ENCODE measurements around the gene GPC3.

Gene GPC3

DNA sequence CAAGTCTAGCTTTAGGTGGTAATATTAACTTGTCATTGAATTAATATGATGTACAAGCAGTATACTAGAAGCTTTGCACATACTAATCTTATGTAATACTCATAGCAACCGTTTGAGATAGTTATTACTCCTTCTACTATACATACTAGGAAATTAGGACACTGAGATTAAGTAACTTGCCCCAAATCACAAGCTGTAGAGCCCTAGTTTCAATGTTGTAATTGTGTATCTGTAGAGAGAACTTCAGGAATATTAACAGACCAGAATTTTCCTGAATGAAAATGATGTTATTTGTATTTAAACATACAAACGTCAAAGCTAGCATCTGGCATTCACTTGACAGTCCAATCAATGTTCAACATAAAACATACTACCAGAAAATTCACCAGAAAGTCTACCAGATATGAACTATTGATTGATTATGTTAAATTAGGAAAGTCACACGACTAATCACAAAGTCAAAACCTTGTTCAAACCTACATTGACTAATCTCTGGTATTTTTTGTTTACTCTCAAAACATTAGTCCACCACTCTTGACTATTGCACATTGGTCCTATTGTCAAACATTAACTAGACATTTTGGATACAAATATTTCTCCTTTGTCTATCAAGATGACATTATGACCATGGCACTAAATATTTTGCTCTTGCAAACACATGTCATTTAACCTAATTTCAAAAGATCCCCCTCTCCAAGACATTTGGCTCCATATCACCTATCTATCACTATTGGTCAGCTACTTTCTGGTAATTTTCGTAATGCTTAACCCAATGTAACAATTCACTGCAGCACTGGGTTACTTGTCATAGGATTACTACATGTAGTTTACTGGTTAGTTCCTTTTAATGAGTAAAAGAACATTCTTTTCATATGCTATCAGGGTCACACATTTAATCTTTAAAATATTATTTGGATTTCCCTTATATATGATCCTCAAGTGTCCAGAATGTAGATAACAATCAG lies 100.7 kb downstream of the GPC3 start:
- no peak for DNase-seq (ENCODE audit: low read depth)

DNA sequence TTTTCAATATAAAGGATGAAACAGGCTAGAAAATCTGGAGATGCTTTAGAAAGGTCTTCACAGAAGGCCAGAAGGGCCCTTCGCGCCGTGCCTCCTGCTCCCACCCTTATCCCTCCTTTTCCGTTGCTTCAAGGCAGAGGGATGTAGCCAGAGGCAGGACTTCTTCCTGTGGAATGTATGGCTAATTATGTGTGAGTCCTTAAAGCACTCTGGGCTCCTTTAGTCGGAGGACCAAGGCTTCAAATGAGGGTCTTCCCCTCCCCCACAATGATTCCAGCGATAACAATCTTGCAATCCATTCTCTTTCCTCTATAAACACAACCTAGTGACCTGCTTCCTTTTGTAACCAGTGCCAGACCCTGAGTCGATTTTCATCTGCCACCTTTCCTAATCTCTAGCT lies 103.5 kb downstream of the GPC3 start:
- DNase-seq (ENCODE audit: low read depth) = no peak

DNA sequence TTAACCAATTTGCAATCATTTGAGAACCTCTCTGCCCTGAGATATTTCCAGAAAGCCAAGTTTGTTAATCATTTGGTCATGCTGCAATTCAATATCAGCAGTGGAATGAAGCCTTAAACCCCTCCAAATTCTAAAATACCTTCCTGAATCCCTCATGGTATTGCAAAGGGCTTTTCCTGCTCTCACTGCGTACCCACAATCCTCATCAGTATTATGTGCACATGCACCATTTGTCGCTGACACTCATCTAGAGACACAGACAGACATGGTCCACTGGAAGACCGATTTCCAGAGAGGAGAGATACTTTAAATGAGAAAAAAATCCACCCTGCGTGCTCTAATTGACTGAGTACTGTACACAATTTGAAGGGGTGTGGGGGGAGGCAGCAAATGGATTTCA lies 104.4 kb downstream of the GPC3 start:
- no peak for DNase-seq (ENCODE audit: low read depth)

DNA sequence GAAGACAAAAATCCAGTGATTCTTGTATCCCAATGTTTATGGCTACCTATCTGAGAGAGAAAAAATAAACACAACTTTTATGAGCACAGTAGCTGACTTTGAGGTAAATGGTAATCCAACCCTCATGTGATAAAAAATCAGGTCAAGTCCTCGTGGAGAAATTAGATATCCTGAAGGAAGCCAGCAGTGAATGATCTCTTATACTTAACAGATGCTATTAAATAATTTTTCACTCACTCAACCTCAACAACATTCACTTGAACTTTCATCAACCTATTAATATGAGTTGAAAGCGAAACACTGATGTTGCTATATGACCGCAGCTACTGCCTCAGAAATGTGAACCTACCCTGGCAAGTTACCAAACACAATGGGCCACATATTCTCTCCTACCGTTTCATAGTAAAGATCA lies 105.4 kb downstream of the GPC3 start:
- DNase-seq (ENCODE audit: low read depth) = no peak

DNA sequence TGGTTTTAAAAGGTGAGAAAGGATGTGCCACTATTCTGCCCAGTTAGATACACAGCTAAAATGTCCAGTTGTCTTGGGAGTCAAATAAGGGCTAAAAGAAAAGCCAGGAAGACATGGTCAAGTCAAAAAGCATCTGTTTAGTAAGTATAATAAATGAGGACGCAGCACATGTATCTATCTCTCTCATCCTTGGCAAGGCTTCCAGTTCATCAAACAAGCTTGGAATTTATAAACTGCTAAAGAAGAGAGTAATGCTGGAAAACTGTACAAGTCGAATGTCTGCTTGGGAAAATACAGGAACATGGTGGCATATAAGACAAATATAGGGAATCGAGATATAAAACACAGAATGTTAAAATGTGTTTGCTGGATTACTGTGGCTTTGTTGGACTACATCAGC lies 106.7 kb downstream of the GPC3 start:
- DNase-seq (ENCODE audit: low read depth) = no peak

DNA sequence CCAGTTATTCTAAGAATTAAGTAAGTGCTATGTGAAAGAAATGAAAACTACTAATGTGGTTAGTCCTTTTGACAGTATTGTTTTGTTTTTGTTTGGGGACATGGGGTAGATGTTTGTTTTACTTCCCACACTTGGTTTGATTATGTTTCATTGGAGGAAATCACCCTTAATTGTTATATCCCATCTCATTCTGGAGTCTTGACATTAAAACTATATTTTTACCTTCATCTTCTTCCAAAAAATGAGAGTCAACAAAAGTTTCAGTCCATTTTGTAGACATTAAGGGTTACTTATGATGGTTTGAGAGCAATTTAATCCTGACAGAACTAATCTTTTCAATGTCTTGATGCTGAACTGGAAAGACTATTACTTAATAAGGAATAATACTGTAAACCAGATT lies 108.7 kb downstream of the GPC3 start:
- no peak for DNase-seq (ENCODE audit: low read depth)

DNA sequence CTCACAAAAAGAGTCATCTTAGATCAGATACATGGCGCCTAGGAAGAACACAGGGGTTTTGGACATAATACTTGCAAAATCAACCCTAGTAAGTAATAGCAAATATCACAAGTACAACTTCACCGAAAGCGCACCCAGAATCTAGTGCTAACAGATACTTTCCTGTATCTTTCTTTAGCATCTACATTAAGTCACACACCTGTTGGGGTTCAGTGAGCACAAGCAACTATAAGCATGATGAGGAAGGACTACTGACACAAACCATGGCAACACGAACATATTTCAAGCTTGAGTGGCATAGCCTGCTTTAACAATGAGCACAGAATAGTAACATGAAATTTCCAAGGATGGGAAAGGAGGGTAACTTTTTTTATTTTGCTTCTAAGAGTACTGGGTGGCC lies 116.1 kb downstream of the GPC3 start:
- DNase-seq (ENCODE audit: low read depth) = no peak

DNA sequence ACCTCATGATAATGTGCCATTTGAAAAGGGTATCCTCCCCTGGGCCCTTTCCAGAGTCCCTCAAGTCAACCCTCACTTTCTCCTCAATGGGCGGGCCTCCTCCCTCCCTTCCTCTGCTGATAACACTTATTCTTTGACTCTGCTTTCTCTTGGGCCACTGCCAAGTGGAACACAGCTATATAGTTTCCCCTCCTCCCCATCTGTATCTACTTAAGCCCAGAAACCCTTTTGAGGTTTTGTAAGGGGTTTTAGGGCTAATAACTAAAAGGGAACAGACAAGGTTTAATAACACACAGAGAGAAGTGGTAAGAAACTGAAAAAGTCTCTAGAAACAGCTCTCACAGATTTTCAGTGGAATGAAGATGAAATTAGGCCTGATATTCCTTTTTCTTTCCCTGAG lies 116.7 kb downstream of the GPC3 start:
- DNase-seq (ENCODE audit: low read depth) = no peak

DNA sequence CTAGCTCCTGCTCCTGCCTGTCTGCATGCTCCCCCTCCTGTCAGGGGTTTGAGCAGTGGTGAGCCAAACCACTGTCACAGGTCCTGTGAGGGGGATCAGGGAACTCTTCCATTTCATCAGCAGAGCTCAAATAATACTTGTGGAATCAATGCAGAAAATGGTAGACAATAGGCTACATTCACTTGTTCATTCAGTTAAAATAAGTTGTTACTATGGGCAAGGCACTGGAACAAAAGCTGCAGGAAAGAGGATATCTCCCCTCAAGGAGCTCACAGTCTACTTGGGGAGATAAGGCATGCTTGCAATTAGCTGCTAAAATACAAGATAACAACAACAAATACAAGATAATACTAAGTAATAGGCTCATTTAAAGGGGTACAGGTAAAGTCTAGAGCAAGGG lies 117.1 kb downstream of the GPC3 start:
- DNase-seq (ENCODE audit: low read depth) = no peak

DNA sequence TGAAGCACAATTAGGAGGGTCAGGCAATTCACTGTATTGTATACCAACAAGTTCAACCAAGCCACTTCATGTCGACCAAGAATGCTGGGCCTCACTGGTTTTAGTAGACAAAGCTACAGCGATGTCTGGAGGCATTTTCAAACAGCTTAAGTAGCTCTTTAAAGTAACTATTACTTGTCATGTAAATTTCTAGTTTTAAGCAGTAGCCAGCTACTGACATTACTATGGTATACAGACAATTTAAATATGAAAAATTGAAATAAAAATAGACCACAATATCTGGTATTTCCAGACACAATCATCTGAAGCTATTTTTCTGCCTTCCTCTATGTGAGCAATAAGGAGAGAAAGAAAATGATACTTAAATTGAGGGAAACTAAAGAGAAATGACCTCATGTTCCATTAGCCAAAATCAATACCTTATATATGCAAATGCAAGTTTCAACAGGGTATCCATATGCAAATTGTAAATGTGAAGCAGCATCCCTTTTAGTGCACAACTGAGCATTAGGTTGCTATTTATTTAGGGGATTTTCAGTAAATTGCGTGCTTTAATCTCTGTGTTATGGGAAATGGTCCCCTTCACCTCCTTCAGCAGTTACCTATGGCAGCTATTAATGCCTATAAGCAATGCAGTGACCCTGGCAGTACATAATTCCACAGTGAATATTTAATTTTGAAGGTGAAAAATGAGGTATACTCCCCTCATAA lies 119.5 kb downstream of the GPC3 start:
- DNase-seq (ENCODE audit: low read depth) = no peak

DNA sequence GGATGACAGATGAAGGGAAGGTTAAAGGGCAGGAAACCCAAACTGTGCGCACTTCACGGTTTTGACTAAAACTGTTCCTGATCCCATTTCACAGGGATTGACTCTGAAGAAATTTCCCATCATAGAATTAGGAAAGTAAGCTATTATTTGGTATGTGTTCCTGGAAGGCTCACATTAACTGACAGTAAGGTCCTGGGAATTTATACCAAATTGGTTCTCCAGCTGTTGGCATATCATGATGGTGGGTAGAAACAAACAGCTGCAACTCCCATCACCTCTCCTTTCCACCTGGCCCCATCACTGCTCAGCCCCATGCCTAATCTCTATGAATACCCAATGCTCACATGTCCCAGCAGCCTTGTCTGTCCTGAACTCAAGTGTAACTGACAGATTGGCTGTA lies 121.2 kb downstream of the GPC3 start:
- DNase-seq (ENCODE audit: low read depth) = no peak

DNA sequence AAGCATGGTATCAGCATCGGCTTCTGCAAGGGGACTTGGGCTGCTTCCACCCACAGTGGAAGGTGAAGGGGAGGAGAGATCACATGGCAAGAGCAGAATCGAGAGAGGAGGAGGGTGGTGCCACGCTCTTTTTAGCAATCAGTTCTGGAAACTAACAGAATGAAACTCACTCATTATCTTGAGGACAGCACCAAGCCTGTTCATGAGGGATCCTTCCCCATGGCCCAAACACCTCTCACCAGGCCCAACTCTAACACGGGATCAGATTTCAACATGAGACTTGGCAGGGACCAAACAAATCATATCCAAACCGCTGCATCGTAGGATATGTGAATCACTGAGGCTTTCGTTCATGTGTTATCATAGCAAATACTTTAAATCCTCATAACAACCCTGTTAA lies 125.5 kb downstream of the GPC3 start:
- DNase-seq (ENCODE audit: low read depth) = no peak

DNA sequence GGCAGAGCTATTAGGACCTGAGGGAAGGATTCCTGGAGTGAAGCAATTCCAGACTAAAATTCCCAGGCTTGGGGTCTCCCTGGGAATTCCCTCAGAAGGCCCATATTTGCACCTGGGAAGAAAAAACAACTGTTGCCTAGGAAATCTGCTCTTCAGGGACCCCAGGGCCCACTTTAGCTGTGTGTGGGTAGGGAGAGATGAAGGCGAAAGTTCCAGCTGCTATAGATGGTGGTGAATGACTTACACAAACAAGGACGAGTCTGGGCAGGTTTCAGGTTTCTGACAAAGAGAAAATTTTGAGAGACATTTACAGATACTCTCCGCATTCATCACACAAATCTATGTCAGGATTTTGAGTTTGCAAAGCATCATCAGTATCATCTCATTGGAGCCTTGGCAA lies 126.1 kb downstream of the GPC3 start:
- no peak for DNase-seq (ENCODE audit: low read depth)

DNA sequence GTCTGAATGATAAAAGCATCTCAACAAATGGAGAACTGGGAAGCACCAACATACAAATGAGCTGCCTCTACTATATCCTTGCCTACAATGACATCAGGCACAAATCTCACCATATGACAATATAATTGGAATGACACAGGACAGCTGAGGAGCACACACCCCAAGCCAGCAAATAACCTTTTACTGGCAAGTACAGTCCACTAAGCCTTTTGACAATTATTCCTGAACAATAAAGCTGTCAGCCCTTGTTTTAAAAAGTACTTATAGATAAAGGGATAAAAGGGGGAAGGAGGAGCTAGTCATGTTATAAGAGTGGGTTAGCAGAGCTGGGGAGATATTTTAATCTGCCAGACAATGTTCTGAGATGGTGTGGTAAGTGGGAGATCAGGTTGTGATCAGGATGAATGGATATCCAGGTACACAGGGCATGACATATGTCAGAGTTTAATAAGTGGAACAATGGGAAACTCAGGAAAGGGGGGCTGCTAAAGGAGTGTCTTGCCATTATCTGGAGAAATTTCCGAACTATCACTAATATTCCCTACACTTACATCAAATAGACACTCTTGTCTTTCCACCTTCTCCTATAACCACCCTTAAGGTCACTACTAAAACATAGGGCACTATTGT lies 127.6 kb downstream of the GPC3 start:
- no peak for DNase-seq (ENCODE audit: low read depth)

DNA sequence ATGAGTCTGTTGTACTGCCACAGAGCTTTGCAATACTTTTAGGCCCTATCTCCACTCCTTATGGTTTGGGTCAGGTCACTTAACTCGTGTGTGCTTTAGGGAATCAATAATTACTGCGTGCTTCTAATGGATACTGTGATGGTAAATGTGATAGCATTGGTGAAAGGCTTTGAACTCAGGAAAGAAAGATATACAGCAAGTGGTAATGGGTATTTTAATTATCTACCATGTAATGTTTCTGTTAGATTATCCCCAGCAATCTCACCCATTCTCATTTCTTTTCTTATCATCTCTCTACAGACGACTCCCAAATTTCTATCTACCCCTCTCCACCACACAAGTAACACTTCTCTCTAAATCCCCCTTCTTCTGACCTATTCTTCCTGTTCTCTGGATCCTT lies 128.6 kb downstream of the GPC3 start:
- no peak for DNase-seq (ENCODE audit: low read depth)

DNA sequence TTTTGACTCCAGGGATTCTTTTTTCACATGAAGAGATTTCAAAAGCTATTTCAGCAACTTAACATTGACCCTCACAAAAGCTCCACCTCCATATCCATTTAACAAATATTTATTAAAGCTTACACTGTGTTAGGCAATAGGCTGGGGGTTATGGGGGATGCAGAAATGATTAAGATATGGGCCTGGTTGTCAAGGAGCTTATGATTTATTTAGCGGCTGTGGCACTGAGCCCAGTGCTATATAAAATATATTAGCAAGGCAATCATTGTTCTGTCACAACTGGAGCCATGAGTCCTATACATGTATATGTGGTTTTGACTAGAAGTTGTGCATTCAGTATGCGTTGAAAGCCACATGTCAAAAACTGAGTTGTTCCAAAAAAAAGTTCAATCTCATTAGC lies 131.1 kb downstream of the GPC3 start:
- no peak for DNase-seq (ENCODE audit: low read depth)

DNA sequence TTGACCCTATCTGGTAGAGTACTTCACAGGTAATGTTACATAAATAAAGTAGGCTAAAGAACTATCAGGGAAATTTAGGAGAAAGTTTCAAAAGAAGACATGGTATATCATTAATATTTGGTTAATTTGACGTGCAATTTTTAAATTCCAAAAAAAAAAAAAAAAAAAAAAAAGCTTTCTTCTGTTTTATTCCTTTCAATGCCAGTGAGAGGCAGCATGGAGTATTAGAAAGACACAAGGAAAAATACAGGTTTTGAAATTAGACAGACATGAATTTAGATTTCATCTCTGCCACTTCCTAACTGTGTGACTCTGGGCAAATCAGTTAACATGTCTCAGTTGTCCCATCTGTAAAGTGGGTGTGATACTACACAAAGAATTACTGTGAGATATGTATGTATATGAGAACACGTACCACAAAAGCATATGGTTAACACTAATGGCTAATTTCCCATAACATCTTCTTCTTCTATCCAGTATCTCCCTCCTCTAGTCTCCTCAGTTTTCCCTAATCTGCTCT lies 132.5 kb downstream of the GPC3 start:
- DNase-seq (ENCODE audit: low read depth) = no peak

DNA sequence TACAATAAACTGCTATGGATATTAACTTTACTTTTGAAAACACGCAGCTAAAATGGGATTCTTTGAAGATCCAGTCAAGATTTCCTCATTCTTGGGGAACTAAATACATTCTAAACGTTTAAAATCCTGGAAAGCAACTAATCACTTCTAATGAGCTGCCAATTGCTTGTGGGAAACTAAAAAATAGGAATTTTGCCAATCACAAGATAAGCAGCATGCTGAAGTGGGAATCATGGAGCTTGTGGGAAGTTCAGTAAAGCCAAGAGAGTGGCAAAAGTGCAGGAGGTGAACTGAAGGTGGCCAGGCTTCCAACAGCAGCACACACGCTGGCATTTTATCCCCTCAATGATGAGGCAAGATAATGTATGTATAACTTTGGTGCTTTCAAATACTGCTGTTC lies 133.0 kb downstream of the GPC3 start:
- DNase-seq (ENCODE audit: low read depth) = no peak

DNA sequence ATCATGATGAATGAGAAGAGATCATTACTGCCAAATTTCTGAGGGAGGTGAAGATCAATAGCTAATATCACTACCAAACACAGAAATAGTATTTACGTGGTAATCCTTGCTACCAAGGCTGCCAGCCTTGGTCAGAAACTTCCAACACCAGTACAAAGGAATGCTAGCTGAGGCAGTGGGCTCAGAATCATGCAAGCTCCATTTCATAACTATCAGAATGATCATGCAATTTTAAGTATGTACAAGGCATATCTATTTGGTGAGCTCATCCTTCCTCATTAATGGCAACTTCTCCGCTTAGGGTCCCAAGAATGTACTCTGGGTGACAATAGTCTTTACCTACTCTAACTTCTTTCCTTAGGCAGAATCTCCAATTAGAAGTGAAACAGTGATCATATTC lies 135.0 kb downstream of the GPC3 start:
- no peak for DNase-seq (ENCODE audit: low read depth)

DNA sequence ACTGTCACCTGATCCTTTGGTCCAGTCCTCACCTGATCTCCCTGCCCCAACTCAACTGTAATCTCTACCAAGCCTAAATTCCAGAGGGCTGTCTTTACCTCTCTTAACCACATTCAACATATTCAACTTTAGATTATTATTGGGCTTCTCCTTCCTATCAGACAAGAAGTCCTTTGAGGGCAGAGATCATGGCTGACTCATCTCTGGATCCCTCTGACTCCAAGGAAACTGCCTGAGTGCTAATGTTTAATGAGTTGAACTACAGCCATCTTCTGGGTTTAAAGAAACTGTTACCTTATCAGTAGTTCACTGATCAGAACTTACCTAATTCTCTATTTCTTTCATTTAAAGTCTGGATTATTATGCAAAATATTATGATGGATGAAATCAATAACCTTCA lies 135.7 kb downstream of the GPC3 start:
- DNase-seq (ENCODE audit: low read depth) = no peak

DNA sequence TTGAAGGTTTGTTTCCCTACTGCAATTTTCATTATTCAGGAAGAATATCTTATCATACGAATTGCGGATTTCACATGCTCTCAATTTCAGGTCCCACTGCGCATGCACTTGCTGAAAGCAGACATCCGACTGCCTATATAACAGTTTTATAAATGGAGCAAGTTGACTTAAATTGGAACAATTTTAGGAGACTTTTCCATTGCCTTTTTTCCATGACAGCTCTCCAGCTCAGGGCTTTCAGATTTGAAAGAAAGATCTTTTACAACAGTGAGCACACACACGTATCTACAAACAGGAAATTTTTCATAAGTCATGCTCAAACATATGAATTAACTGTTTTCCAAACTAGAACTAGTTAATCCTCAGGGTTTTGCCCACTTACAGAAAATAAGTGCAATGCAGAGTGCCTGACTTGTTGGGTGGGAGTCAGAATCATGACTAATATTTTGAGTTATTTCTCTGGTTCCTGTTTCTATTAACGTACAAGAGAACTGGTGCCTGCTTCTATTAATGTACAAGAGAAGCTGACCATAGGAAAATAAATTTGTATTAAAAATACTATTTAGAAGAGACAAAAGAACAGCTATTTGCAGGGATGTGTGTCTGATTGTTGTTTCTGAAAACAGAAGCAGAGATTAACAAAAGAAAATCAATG lies 137.9 kb downstream of the GPC3 start:
- DNase-seq (ENCODE audit: low read depth) = no peak

DNA sequence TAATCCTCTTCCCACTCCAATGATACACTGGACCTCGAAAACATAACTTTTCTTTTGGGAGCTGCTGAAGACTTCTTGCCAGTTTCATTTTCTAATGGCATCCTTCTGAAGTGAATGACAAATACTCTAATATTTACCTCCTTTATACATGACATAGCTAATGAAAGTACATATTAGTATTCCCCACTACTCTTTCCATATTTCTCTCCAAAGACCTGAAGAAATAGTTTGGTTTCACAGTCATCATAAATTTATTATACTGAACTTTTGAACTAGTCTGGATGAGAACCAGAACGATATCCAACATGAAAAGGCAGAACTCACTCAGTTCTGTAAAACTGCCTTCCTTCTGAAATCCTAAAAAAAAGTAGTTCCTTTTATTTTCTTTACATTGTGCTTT lies 139.1 kb downstream of the GPC3 start:
- DNase-seq (ENCODE audit: low read depth) = no peak

Data from GM04504 (cell line).